K562 (cell line): ENCODE data around the gene LCLAT1. TPM values are rescaled to one million over a fixed set of nuclear protein-coding genes. Genes with fewer than 3 reads are reported as not detected.

ENCODE experiments used
- ATAC-seq: fragments of 200-7000 bp; cut with Tn5 transposase; 3 replicates; pipeline ENCODE4 v1.9.1; 2020; ENCODE audit warnings: moderate library complexity
- BruUV-seq: library from RNA; stranded (reverse); fragments of 400-500 nt; replicated peaks from 2 replicates; lab custom pipeline; 2021; lab: Mats Ljungman, UMichigan
- CTCF ChIA-PET: fragments of 300-600 bp; formaldehyde crosslinking; extraction: SDS; loops from one replicate; lab custom pipeline; 2021; ENCODE audit warnings: low intra/inter-chr PET ratio; lab: Yijun Ruan, JAX
- POLR2A ChIA-PET: fragments of 300-600, 350-650 bp; sonication (Branson Sonifier 250); formaldehyde crosslinking; extraction: SDS; loops from one replicate; lab custom pipeline; 2021; ENCODE audit warnings: antibody characterized with exemption, inconsistent platforms; lab: Yijun Ruan, JAX
- DNase-seq, 4 experiments: peaks; one replicate each; pipeline versions ENCODE4 v3.0.0 to v3.0.0-alpha.2; 2011 to 2018; ENCODE audit warnings: low spot score in 3 of 4, mixed read lengths in 3 of 4; ENCODE audit errors: extremely low read depth in 1 of 4
- FAIRE-seq: peaks from 2 replicates; lab custom pipeline; 2011; peaks lifted over from hg19 to GRCh38; lab: Jason Lieb, UNC
- H2AFZ ChIP-seq: 2 replicates; pipeline ENCODE4 v1.6.0; 2011; ENCODE audit warnings: low read depth, low read length, control low read depth, inconsistent platforms
- H3K27ac ChIP-seq: fragments of 200-600 bp; 3 replicates; pipeline ENCODE4 v1.8.0; 2011; ENCODE audit warnings: low read depth, mild to moderate bottlenecking, control low read depth, inconsistent platforms, low read length, moderate library complexity, mixed read lengths; ENCODE audit errors: extremely low read depth
- H3K27me3 ChIP-seq, 2 experiments: fragments of 300-600 bp in 1 of 2; 2 replicates in 1 of 2; 3 replicates in 1 of 2; pipeline versions ENCODE4 v1.6.0 to v1.8.0; 2011; ENCODE audit warnings: inconsistent platforms in 2 of 2, low read length in 2 of 2, mild to moderate bottlenecking in 1 of 2, mixed read lengths in 1 of 2, moderate library complexity in 1 of 2; ENCODE audit not compliant: control insufficient read depth in 2 of 2, insufficient read depth in 2 of 2
- H3K36me3 ChIP-seq: fragments of 300-600 bp; 3 replicates; pipeline ENCODE4 v1.8.0; 2011; ENCODE audit warnings: mild to moderate bottlenecking, low read length, inconsistent platforms; ENCODE audit not compliant: control insufficient read depth, insufficient read depth
- H3K4me1 ChIP-seq, 2 experiments: fragments of 200-600 bp in 1 of 2; replicated peaks in 1 of 2; 2 replicates in 1 of 2; 3 replicates in 1 of 2; pipeline versions ENCODE4 v1.5.1 to v1.8.0; 2011; ENCODE audit warnings: inconsistent platforms in 2 of 2, low read length in 2 of 2, mild to moderate bottlenecking in 1 of 2, mixed read lengths in 1 of 2, moderate library complexity in 1 of 2; ENCODE audit not compliant: control insufficient read depth in 2 of 2, insufficient read depth in 2 of 2
- H3K4me2 ChIP-seq: 2 replicates; pipeline ENCODE4 v1.6.1; 2011; ENCODE audit warnings: low read length, control low read depth, inconsistent platforms, mixed read lengths; ENCODE audit not compliant: insufficient read depth
- H3K4me3 ChIP-seq: fragments of 200-600 bp; sonication (generic), shearing (Covaris generic); 2 replicates; pipeline ENCODE4 v1.5.1; 2016; ENCODE audit warnings: control low read depth, inconsistent platforms
- H3K79me2 ChIP-seq: fragments of 200-600 bp; 3 replicates; pipeline ENCODE4 v1.8.0; 2011; ENCODE audit warnings: low read length, inconsistent platforms; ENCODE audit not compliant: control insufficient read depth, insufficient read depth
- H3K9ac ChIP-seq, 2 experiments: 2 replicates each; pipeline versions ENCODE4 v1.6.0 to v1.6.1; 2011; ENCODE audit warnings: low read depth in 2 of 2, low read length in 2 of 2, control low read depth in 1 of 2, inconsistent platforms in 1 of 2, mild to moderate bottlenecking in 1 of 2, mixed read lengths in 1 of 2; ENCODE audit not compliant: insufficient read depth in 1 of 2
- H3K9me1 ChIP-seq: one replicate; pipeline ENCODE4 v1.6.0; 2011; ENCODE audit warnings: inconsistent platforms, mild to moderate bottlenecking, low read length, moderate library complexity; ENCODE audit not compliant: control insufficient read depth, insufficient read depth
- H3K9me3 ChIP-seq: replicated peaks from 2 replicates; pipeline ENCODE4 v1.5.1; 2011; ENCODE audit warnings: low read depth, low read length, inconsistent platforms; ENCODE audit not compliant: control insufficient read depth, insufficient read depth
- H4K20me1 ChIP-seq: replicated peaks from 2 replicates; pipeline ENCODE4 v1.6.1; 2011; ENCODE audit warnings: low read length, inconsistent platforms, mixed read lengths; ENCODE audit not compliant: control insufficient read depth, insufficient read depth
- CBFA2T3 ChIP-seq: fragments of 450-650 bp; IDR thresholded peaks from 2 replicates; pipeline ENCODE4 v1.6.1; 2017
- CHD1 ChIP-seq: fragments of 200-600 bp; sonication (generic); IDR thresholded peaks from one replicate; pipeline ENCODE4 v1.6.1; 2012; ENCODE audit warnings: mild to moderate bottlenecking, moderate library complexity, low read length, inconsistent platforms
- HDAC1 ChIP-seq, 2 experiments: fragments of 450-650 bp; IDR thresholded peaks; 2 replicates each; pipeline ENCODE4 v1.6.1; 2016 to 2017; ENCODE audit warnings: inconsistent platforms in 1 of 2, mild to moderate bottlenecking in 1 of 2, moderate library complexity in 1 of 2
- HDAC8 ChIP-seq: fragments of 450-650 bp; IDR thresholded peaks from 2 replicates; pipeline ENCODE4 v1.6.1; 2016; ENCODE audit warnings: mild to moderate bottlenecking, missing genetic modification characterization, moderate library complexity, missing compliant biosample characterization
- MIER1 ChIP-seq: fragments of 450-650 bp; IDR thresholded peaks from 2 replicates; pipeline ENCODE4 v1.6.1; 2016; ENCODE audit warnings: antibody characterized with exemption, mild to moderate bottlenecking, low read depth
- NFRKB ChIP-seq: fragments of 450-650 bp; IDR thresholded peaks from 2 replicates; pipeline ENCODE4 v1.6.1; 2016; ENCODE audit warnings: low read depth
- SRSF9 ChIP-seq: fragments of 200-400 bp; formaldehyde crosslinking; IDR thresholded peaks from 2 replicates; pipeline ENCODE4 v1.6.1; 2017; ENCODE audit warnings: low read depth, low read length, borderline replicate concordance
- WGBS: fragments of 100-300 bp; shearing (Covaris generic); methylation state at CpG from one replicate; pipeline ENCODE4 v1.1.6; 2016; ENCODE audit warnings: low coverage, mixed read lengths; ENCODE audit not compliant: insufficient coverage; ENCODE audit errors: missing lambda C conversion rate; 5-methylcytosine and 5-hydroxymethylcytosine counted together
- in situ Hi-C: fragments of 300-500 bp; cut with MboI; formaldehyde crosslinking; loops from 4 replicates; pipeline ENCODE4 v1.15.0; 2018; ENCODE audit warnings: inconsistent platforms, mixed read lengths
- intact Hi-C: fragments of 100-400 bp; cut with micrococcal nuclease; formaldehyde crosslinking; loops from 2 replicates; pipeline ENCODE4 v1.14.2; 2022
- polyA plus RNA-seq, 8 experiments: library from polyadenylated mRNA; depleted of rRNA in 4 of 8; stranded (reverse) in 5 of 8; unstranded in 3 of 8; fragments of >200 nt; fragmentation: Nextera tagmentation in 2 of 8; fragmentation: Illumina TruSeq in 1 of 8; extraction: Ambion mirVana in 2 of 8; extraction: Trizol in 1 of 8; gene quantifications; 2 replicates each; pipeline versions ENCODE4 v1.2.1 to v1.2.3, GENCODE V29; 2011 to 2014; ENCODE audit warnings: inconsistent platforms in 1 of 8, missing spikeins in 1 of 8
- total RNA-seq, 7 experiments: library from RNA; depleted of rRNA in 6 of 7; stranded (reverse); fragments of >200 nt in 6 of 7; fragmentation: Illumina TruSeq in 2 of 7; extraction: Trizol in 2 of 7; gene quantifications; 2 replicates each; pipeline versions ENCODE4 v1.2.1 to v1.2.3, GENCODE V29; 2011 to 2021; ENCODE audit warnings: low replicate concordance in 1 of 7
- TF ChIP-seq, protein P1 (sequence below), 2 experiments: fragments of 450-650 bp; IDR thresholded peaks; 2 replicates each; pipeline ENCODE4 v1.6.1; 2018; ENCODE audit warnings: mild to moderate bottlenecking in 2 of 2, low read depth in 1 of 2; ENCODE audit not compliant: partially characterized antibody in 2 of 2
- TF ChIP-seq, protein P2 (sequence below), 2 experiments: IDR thresholded peaks; 2 replicates each; pipeline ENCODE4 v1.6.1; 2011; ENCODE audit warnings: borderline replicate concordance in 1 of 2, control low read depth in 1 of 2, low read depth in 1 of 2, low read length in 1 of 2, mild to moderate bottlenecking in 1 of 2, mixed read lengths in 1 of 2, moderate library complexity in 1 of 2; ENCODE audit not compliant: insufficient read depth in 1 of 2, insufficient read length in 1 of 2, poor library complexity in 1 of 2, severe bottlenecking in 1 of 2; ENCODE audit errors: extremely low read depth in 1 of 2
- TF ChIP-seq, protein P3 (sequence below): fragments of 250-450 bp; sonication (Bioruptor Pico); IDR thresholded peaks from 2 replicates; pipeline ENCODE4 v1.8.0; 2021; ENCODE audit warnings: moderate library complexity, mild to moderate bottlenecking, inconsistent platforms
- TF ChIP-seq, protein P4 (sequence below), 3 experiments: fragments of 200-800 bp in 1 of 3; fragments of 250-450 bp in 1 of 3; fragments of 450-650 bp in 1 of 3; sonication (Bioruptor Pico) in 1 of 3; sonication (Bioruptor generic) in 1 of 3; formaldehyde crosslinking in 1 of 3; IDR thresholded peaks; 2 replicates each; pipeline versions ENCODE4 v1.6.1 to v1.8.0; 2016 to 2022; ENCODE audit warnings: mild to moderate bottlenecking in 2 of 3, missing genetic modification characterization in 2 of 3, missing compliant biosample characterization in 1 of 3, moderate library complexity in 1 of 3

LCLAT1 gene
- total and polyA plus RNA-seq, 9 of the 15 experiments (the other 6 are each of a cell fraction or from before 2014, with no cell fraction given) = 8.9 to 63.3 (median 25.4) TPM

DNA sequence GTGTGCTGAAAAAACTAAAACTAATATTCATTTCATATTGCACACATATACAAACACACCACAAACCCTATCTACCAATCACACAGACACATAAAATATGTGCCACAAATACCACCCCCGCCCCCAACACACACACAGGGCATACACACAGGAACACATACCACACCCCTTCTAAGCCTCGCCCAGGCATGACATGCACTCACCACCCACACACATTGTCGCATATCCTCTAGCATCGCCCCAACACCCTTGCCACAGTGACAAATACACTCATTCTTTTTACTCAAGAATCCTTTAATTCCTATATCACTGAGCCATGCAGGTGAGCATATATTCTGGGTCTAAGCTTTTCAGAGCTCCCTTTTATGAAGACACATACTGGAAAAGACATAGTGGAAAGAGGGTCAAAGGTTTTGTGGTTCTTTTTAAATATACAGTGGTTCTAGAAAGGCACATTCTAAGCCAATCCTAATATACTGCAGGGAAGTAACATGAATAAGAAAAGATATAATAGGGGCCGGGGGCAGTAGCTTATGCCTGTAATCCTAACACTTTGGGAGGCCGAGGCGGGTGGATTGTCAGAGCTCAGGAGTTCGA is 24.5 kb upstream of the LCLAT1 start (continued):
- TF ChIP-seq, protein P1, sequence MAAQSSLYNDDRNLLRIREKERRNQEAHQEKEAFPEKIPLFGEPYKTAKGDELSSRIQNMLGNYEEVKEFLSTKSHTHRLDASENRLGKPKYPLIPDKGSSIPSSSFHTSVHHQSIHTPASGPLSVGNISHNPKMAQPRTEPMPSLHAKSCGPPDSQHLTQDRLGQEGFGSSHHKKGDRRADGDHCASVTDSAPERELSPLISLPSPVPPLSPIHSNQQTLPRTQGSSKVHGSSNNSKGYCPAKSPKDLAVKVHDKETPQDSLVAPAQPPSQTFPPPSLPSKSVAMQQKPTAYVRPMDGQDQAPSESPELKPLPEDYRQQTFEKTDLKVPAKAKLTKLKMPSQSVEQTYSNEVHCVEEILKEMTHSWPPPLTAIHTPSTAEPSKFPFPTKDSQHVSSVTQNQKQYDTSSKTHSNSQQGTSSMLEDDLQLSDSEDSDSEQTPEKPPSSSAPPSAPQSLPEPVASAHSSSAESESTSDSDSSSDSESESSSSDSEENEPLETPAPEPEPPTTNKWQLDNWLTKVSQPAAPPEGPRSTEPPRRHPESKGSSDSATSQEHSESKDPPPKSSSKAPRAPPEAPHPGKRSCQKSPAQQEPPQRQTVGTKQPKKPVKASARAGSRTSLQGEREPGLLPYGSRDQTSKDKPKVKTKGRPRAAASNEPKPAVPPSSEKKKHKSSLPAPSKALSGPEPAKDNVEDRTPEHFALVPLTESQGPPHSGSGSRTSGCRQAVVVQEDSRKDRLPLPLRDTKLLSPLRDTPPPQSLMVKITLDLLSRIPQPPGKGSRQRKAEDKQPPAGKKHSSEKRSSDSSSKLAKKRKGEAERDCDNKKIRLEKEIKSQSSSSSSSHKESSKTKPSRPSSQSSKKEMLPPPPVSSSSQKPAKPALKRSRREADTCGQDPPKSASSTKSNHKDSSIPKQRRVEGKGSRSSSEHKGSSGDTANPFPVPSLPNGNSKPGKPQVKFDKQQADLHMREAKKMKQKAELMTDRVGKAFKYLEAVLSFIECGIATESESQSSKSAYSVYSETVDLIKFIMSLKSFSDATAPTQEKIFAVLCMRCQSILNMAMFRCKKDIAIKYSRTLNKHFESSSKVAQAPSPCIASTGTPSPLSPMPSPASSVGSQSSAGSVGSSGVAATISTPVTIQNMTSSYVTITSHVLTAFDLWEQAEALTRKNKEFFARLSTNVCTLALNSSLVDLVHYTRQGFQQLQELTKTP (IDR thresholded peaks at IDR 0.05; ENCODE audit: low read depth in 1 of 2, partially characterized antibody in 2 of 2) = no peak
- 0 out of 2 replicates have a peak, but pooled peaks have one; percentile 33 for TF ChIP-seq NFRKB
- no peak for TF ChIP-seq CBFA2T3
- no peak for TF ChIP-seq MIER1
- 0 out of 2 replicates have a peak, but pooled peaks have one; percentile 21 for TF ChIP-seq HDAC8

DNA sequence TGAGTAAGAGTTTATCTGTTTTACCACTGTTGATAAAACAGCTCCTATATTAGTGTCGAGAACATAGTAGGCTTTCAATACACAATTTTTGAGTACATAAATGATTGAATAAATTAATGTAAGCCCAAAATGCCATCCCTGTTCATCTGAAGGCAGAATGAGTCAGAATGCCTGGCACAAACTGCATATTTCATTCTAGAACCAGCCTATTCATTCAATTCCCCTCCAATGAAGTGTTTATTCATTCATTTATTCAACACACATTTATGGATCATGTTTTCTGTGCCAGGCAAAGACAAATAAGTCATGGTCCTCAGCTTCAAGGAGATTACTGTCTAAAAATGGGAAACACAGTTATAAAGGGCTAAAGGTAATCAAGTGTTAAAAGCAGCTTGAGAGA is 22.8 kb upstream of the LCLAT1 start:
- peak; percentile 44 for FAIRE-seq
- Histone ChIP-seq H3K27ac (no peak overlapping the region), H3K4me3 (no peak overlapping the region), H2AFZ (no peak overlapping the region), H3K4me2 (no peak overlapping the region), H3K36me3 (no peaks in the 10 kb centered on the region), H3K9ac (no peak overlapping the region), H3K9me1 (no peaks in the 10 kb centered on the region), H3K27me3 (no peaks in the 10 kb centered on the region), H3K79me2 (no peaks in the 10 kb centered on the region), H4K20me1 (no peaks in the 10 kb centered on the region), H3K4me1 (peaks cover 0 to 17% of the 10 kb centered on the region in 2 experiments; a peak in 2 of 5 replicates), H3K9me3 (no peaks in the 10 kb centered on the region)
- ChIA-PET POLR2A (no interaction called here), CTCF (no interaction called here)
- in situ Hi-C loops = no loop called here
- ATAC-seq = no peak
- no peak for DNase-seq
- intact Hi-C loops = no loop called here
- no TSS peak for BruUV-seq
- 67% methylated on average over 1 of the region's 1 CpG for WGBS
- TF ChIP-seq HDAC1 (IDR thresholded peaks at IDR 0.05) = no peak
- TF ChIP-seq, protein P2, sequence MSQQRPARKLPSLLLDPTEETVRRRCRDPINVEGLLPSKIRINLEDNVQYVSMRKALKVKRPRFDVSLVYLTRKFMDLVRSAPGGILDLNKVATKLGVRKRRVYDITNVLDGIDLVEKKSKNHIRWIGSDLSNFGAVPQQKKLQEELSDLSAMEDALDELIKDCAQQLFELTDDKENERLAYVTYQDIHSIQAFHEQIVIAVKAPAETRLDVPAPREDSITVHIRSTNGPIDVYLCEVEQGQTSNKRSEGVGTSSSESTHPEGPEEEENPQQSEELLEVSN (IDR thresholded peaks at IDR 0.05; ENCODE audit: borderline replicate concordance in 1 of 2, extremely low read depth in 1 of 2, insufficient read depth in 1 of 2, insufficient read length in 1 of 2, low read depth in 1 of 2, low read length in 1 of 2, poor library complexity in 1 of 2, severe bottlenecking in 1 of 2) = no peak
- no peak for TF ChIP-seq SRSF9
- TF ChIP-seq, protein P3, sequence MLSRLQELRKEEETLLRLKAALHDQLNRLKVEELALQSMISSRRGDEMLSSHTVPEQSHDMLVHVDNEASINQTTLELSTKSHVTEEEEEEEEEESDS = no peak
- TF ChIP-seq, protein P4, sequence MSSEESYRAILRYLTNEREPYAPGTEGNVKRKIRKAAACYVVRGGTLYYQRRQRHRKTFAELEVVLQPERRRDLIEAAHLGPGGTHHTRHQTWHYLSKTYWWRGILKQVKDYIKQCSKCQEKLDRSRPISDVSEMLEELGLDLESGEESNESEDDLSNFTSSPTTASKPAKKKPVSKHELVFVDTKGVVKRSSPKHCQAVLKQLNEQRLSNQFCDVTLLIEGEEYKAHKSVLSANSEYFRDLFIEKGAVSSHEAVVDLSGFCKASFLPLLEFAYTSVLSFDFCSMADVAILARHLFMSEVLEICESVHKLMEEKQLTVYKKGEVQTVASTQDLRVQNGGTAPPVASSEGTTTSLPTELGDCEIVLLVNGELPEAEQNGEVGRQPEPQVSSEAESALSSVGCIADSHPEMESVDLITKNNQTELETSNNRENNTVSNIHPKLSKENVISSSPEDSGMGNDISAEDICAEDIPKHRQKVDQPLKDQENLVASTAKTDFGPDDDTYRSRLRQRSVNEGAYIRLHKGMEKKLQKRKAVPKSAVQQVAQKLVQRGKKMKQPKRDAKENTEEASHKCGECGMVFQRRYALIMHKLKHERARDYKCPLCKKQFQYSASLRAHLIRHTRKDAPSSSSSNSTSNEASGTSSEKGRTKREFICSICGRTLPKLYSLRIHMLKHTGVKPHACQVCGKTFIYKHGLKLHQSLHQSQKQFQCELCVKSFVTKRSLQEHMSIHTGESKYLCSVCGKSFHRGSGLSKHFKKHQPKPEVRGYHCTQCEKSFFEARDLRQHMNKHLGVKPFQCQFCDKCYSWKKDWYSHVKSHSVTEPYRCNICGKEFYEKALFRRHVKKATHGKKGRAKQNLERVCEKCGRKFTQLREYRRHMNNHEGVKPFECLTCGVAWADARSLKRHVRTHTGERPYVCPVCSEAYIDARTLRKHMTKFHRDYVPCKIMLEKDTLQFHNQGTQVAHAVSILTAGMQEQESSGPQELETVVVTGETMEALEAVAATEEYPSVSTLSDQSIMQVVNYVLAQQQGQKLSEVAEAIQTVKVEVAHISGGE (CRISPR knock-in tag; IDR thresholded peaks at IDR 0.05) = no peak
- no peak for TF ChIP-seq CHD1
